ENCODE measurements around the gene PAH.

Gene PAH

DNA sequence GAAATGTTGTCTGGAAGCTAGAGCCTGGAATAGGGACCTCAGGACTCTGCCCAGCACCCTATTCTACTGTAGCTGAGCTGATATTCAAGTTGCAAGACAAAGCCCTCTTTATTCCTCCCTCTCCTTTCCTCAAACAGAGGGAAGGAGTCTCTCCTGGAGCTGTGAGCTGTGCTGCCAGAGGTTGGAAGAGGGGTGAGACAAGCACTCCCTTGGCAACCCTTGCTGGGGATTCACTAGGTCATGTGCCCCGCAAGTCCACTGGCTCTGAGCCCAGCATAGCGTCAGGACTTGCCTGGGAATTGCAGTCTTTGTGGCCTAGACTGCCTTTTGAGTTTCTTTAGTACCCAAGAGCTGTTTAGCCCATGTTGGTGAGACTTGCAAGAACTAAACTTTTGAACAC is 29.0 kb upstream of the PAH start:
- no peak for TF ChIP-seq FOXP2 (optimal IDR thresholded peaks at IDR 0.05; ENCODE audit: borderline replicate concordance, extremely low read depth, extremely low read length, insufficient read depth)
- TF ChIP-seq SIN3A (IDR thresholded peaks at IDR 0.05; ENCODE audit: borderline replicate concordance, insufficient read depth, low read length): no peak
- no peak for TF ChIP-seq POLR2AphosphoS5 (IDR thresholded peaks at IDR 0.05; ENCODE audit: low read depth, low read length)
- TF ChIP-seq, protein P1, sequence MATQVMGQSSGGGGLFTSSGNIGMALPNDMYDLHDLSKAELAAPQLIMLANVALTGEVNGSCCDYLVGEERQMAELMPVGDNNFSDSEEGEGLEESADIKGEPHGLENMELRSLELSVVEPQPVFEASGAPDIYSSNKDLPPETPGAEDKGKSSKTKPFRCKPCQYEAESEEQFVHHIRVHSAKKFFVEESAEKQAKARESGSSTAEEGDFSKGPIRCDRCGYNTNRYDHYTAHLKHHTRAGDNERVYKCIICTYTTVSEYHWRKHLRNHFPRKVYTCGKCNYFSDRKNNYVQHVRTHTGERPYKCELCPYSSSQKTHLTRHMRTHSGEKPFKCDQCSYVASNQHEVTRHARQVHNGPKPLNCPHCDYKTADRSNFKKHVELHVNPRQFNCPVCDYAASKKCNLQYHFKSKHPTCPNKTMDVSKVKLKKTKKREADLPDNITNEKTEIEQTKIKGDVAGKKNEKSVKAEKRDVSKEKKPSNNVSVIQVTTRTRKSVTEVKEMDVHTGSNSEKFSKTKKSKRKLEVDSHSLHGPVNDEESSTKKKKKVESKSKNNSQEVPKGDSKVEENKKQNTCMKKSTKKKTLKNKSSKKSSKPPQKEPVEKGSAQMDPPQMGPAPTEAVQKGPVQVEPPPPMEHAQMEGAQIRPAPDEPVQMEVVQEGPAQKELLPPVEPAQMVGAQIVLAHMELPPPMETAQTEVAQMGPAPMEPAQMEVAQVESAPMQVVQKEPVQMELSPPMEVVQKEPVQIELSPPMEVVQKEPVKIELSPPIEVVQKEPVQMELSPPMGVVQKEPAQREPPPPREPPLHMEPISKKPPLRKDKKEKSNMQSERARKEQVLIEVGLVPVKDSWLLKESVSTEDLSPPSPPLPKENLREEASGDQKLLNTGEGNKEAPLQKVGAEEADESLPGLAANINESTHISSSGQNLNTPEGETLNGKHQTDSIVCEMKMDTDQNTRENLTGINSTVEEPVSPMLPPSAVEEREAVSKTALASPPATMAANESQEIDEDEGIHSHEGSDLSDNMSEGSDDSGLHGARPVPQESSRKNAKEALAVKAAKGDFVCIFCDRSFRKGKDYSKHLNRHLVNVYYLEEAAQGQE (IDR thresholded peaks at IDR 0.05; ENCODE audit: insufficient read depth in 1 of 2, low read depth in 2 of 2, low read length in 2 of 2): no peak
- no peak for TF ChIP-seq TAF1 (IDR thresholded peaks at IDR 0.05; ENCODE audit: borderline replicate concordance, insufficient read depth, low read length)

GRCh38 chr12:102939670-102940222 is 22.7 kb upstream of the PAH start:
- TF ChIP-seq, protein P1 (IDR thresholded peaks at IDR 0.05; ENCODE audit: insufficient read depth in 1 of 2, low read depth in 2 of 2, low read length in 2 of 2): no peak
- TF ChIP-seq POLR2AphosphoS5 (IDR thresholded peaks at IDR 0.05; ENCODE audit: low read depth, low read length) (no peak), TAF1 (IDR thresholded peaks at IDR 0.05; ENCODE audit: borderline replicate concordance, insufficient read depth, low read length) (no peak), SIN3A (IDR thresholded peaks at IDR 0.05; ENCODE audit: borderline replicate concordance, insufficient read depth, low read length) (no peak), FOXP2 (optimal IDR thresholded peaks at IDR 0.05; ENCODE audit: borderline replicate concordance, extremely low read depth, extremely low read length, insufficient read depth) (no peak)

DNA sequence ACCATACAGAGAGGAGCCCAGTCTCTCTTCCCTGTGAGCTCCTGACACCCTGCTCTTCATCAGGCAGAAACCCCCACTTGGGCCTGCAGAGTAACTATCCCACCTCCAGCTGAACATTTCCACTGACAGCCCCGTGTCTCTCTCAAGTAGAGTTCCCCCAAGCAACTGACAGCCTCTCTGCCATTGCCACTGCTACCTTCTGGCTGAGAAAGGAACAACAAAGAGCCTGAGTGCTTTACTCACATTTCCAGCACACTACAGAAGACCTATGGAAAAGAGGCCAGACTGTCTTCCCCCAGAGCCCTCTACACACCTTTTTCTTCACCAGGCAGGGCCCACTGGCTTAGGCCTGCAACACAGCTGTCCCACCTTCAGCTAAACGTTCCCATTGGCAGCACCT is 22.0 kb upstream of the PAH start:
- no peak for TF ChIP-seq TAF1 (IDR thresholded peaks at IDR 0.05; ENCODE audit: borderline replicate concordance, insufficient read depth, low read length)
- TF ChIP-seq FOXP2 (optimal IDR thresholded peaks at IDR 0.05; ENCODE audit: borderline replicate concordance, extremely low read depth, extremely low read length, insufficient read depth): no peak
- TF ChIP-seq SIN3A (IDR thresholded peaks at IDR 0.05; ENCODE audit: borderline replicate concordance, insufficient read depth, low read length): no peak
- TF ChIP-seq, protein P1 (IDR thresholded peaks at IDR 0.05; ENCODE audit: insufficient read depth in 1 of 2, low read depth in 2 of 2, low read length in 2 of 2): no peak
- no peak for TF ChIP-seq POLR2AphosphoS5 (IDR thresholded peaks at IDR 0.05; ENCODE audit: low read depth, low read length)

DNA sequence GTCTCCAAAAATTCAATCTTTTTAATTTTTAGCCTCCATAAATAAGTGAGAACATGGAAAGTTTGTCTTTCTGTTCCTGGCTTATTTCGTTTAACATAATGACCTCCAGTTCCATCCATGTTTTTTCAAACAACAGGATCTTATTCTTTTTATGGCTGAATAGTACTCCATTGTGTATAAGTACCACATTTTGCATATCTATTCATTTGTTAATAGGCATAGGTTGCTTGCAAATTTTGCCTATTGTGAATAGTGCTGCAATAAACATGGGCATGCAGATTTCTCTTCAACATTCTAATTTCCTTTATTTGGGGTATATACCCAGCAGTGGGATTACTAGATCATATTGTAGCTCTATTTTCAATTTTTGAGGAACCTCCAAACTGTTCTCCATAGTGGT is 16.1 kb upstream of the PAH start:
- TF ChIP-seq POLR2AphosphoS5 (IDR thresholded peaks at IDR 0.05; ENCODE audit: low read depth, low read length) (no peak), TAF1 (IDR thresholded peaks at IDR 0.05; ENCODE audit: borderline replicate concordance, insufficient read depth, low read length) (no peak), FOXP2 (optimal IDR thresholded peaks at IDR 0.05; ENCODE audit: borderline replicate concordance, extremely low read depth, extremely low read length, insufficient read depth) (no peak), SIN3A (IDR thresholded peaks at IDR 0.05; ENCODE audit: borderline replicate concordance, insufficient read depth, low read length) (no peak)
- TF ChIP-seq, protein P1 (IDR thresholded peaks at IDR 0.05; ENCODE audit: insufficient read depth in 1 of 2, low read depth in 2 of 2, low read length in 2 of 2): no peak
